ENCODE data around the gene OR1Q1. TPM values are rescaled to one million over a fixed set of nuclear protein-coding genes. Genes with fewer than 3 reads are reported as not detected.

OR1Q1 gene
- not detected in 2 replicates for total RNA-seq (2021)
- long read RNA-seq, result 0 reads

DNA sequence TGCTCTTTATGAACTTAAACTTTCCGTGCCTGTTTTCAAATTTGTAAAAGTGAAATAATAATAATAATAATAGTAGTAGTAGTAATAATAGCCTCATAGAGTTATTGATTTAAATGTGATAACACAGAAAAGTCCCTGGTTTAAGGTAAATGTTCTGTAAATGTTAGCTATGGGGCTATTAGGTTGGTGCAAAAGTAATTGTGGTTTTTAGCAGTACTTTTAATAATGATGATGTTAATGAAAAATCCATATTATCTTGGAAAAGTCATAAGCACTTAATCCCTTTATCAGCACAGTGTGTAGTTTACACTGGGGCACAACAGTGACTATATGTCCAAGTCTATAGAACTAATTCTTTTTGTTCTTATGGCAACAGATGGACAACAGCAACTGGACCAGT is at the start of gene OR1Q1:
OR1Q1 (plus strand) TSS at position 377 of the 400 bp plus-strand sequence; CDS start at position 377, 0 bp downstream.
- no peaks in the 10 kb centered on the region for H3K27me3 Mint-ChIP-seq (ENCODE audit: low read depth)
- H3K14ac ChIP-seq (ENCODE audit: insufficient read depth, low read length), result no peak within 1 kb of the TSS
- H3K18ac ChIP-seq (ENCODE audit: insufficient read length, low read depth, low read length), result no peak within 1 kb of the TSS
- WGBS (ENCODE audit: extremely low coverage, insufficient read length, low lambda C conversion rate), result no CpG with 5 or more reads among the region's 1 CpG
- no peak within 1 kb of the TSS for H3K27ac ChIP-seq (ENCODE audit: insufficient read length, low read depth, low read length)
- no peak within 1 kb of the TSS for H2BK120ac ChIP-seq (ENCODE audit: low read depth, low read length, poor library complexity, severe bottlenecking)
- H3K4me1 ChIP-seq (ENCODE audit: insufficient read depth, low read length), result no peaks in the 10 kb centered on the region
- no peak within 1 kb of the TSS for H3K9ac ChIP-seq (ENCODE audit: extremely low read depth, insufficient read length, low read length)
- no peak within 1 kb of the TSS for H3K23ac ChIP-seq (ENCODE audit: insufficient read length, low read depth, low read length)
- H3K36me3 Mint-ChIP-seq (ENCODE audit: insufficient read depth in 1 of 3, low read depth in 3 of 3), result peaks cover 0 to 21% (median 1%) of the 10 kb centered on the region in 3 experiments; a peak in 4 of 7 replicates
- no peak within 1 kb of the TSS for H2BK12ac ChIP-seq (ENCODE audit: insufficient read length, low read depth, low read length)
- no peak within 1 kb of the TSS for H3K4me2 ChIP-seq (ENCODE audit: insufficient read depth, insufficient read length, low read length)
- H3T11ph ChIP-seq (ENCODE audit: low read length), result no peak within 1 kb of the TSS
- H2BK20ac ChIP-seq (ENCODE audit: low read depth, low read length, poor library complexity, severe bottlenecking), result no peak within 1 kb of the TSS
- no peak within 1 kb of the TSS for H2AFZ ChIP-seq (ENCODE audit: low read length)
- no peak within 1 kb of the TSS for H4K8ac ChIP-seq (replicated peaks; ENCODE audit: insufficient read length, low read depth, low read length)
- H2BK15ac ChIP-seq (ENCODE audit: low read depth, low read length), result no peak within 1 kb of the TSS
- H3K23me2 ChIP-seq (ENCODE audit: insufficient read length, low read depth, low read length, poor library complexity, severe bottlenecking), result no peaks in the 10 kb centered on the region
- no peak within 1 kb of the TSS for H3K4me3 Mint-ChIP-seq
- no peak within 1 kb of the TSS for H4K5ac ChIP-seq (ENCODE audit: insufficient read length, low read depth, low read length)
- DNase-seq, result no peak
- no peak within 1 kb of the TSS for H2AK5ac ChIP-seq (ENCODE audit: insufficient read length, low read length)
- peaks cover 76% of the 10 kb centered on the region in 2 experiments for H3K9me3 Mint-ChIP-seq
- H2BK5ac ChIP-seq (ENCODE audit: insufficient read length, low read length), result no peak within 1 kb of the TSS
- H3K4me1 Mint-ChIP-seq, result no peaks in the 10 kb centered on the region
- no peak within 1 kb of the TSS for H3K56ac ChIP-seq (ENCODE audit: insufficient read length, low read depth, low read length)
- no peak within 1 kb of the TSS for H3K4ac ChIP-seq (ENCODE audit: low read depth, low read length)
- H3K9me3 ChIP-seq (ENCODE audit: control insufficient read depth, low read depth, low read length), result peaks cover 65% of the 10 kb centered on the region
- no peak within 1 kb of the TSS for H4K91ac ChIP-seq (ENCODE audit: insufficient read length, low read depth, low read length)
- no peaks in the 10 kb centered on the region for H4K20me1 ChIP-seq (ENCODE audit: control insufficient read depth, insufficient read depth, insufficient read length)
- TF ChIP-seq CTCF (conservative IDR thresholded peaks at IDR 0.05), result no peak
- no peak within 1 kb of the TSS for H3K27ac Mint-ChIP-seq
- H3K79me1 ChIP-seq (ENCODE audit: insufficient read depth, low read depth, low read length, poor library complexity, severe bottlenecking), result no peaks in the 10 kb centered on the region
- H3K79me2 ChIP-seq (ENCODE audit: insufficient read depth, low read length), result no peaks in the 10 kb centered on the region
- no peaks in the 10 kb centered on the region for H3K27me3 ChIP-seq (ENCODE audit: insufficient read depth, low read length)
